ENCODE measurements around the gene SEZ6L.

The SEZ6L gene

GRCh38 chr22:26303475-26303874 lies 134.2 kb downstream of the SEZ6L start:
- DNase-seq: no peak

GRCh38 chr22:26304730-26305129 lies 135.5 kb downstream of the SEZ6L start:
- DNase-seq: no peak

- no peak for DNase-seq
Observed at GRCh38 chr22:26308467-26308866, 139.2 kb downstream of the SEZ6L start.

GRCh38 chr22:26310616-26311015 lies 141.4 kb downstream of the SEZ6L start:
- no peak for DNase-seq

- DNase-seq: no peak
Observed at GRCh38 chr22:26313291-26313690, 144.0 kb downstream of the SEZ6L start.

GRCh38 chr22:26314171-26314570 lies 144.9 kb downstream of the SEZ6L start:
- no peak for DNase-seq

GRCh38 chr22:26314656-26315055 lies 145.4 kb downstream of the SEZ6L start:
- no peak for DNase-seq

- DNase-seq: no peak
Observed at GRCh38 chr22:26316732-26317285, 147.5 kb downstream of the SEZ6L start.

- no peak for DNase-seq
Observed at GRCh38 chr22:26318975-26319374, 149.7 kb downstream of the SEZ6L start.

- DNase-seq: no peak
Observed at GRCh38 chr22:26320447-26320846, 151.2 kb downstream of the SEZ6L start.

GRCh38 chr22:26321469-26321913 lies 152.2 kb downstream of the SEZ6L start:
- DNase-seq: no peak

- DNase-seq: no peak
Observed at GRCh38 chr22:26322179-26322905, 153.1 kb downstream of the SEZ6L start.

GRCh38 chr22:26323013-26323412 lies 153.8 kb downstream of the SEZ6L start:
- DNase-seq: no peak

- no peak for DNase-seq
Observed at GRCh38 chr22:26324150-26324549, 154.9 kb downstream of the SEZ6L start.

- no peak for DNase-seq
Observed at GRCh38 chr22:26325641-26326040, 156.4 kb downstream of the SEZ6L start.

- DNase-seq: no peak
Observed at GRCh38 chr22:26326803-26327202, 157.5 kb downstream of the SEZ6L start.

GRCh38 chr22:26327306-26327705 lies 158.0 kb downstream of the SEZ6L start:
- DNase-seq: no peak

- DNase-seq: no peak
Observed at GRCh38 chr22:26328221-26328620, 159.0 kb downstream of the SEZ6L start.

- DNase-seq: peak; percentile 45
Observed at GRCh38 chr22:26330971-26331625, 161.8 kb downstream of the SEZ6L start.

GRCh38 chr22:26333088-26333800 lies 164.0 kb downstream of the SEZ6L start:
- no peak for DNase-seq

GRCh38 chr22:26334232-26334631 lies 165.0 kb downstream of the SEZ6L start:
- no peak for DNase-seq

- no peak for DNase-seq
Observed at GRCh38 chr22:26336773-26337172, 167.5 kb downstream of the SEZ6L start.

GRCh38 chr22:26339755-26340154 lies 170.5 kb downstream of the SEZ6L start:
- DNase-seq: no peak
